Globus pallidus (tissue), 1 donor: ENCODE measurements around the gene ZBTB24.
A peak's percentile ranks its signal among the peaks of the same experiment; 100 is the strongest.
"Not testable (repeated sequence)": the region's sequence is repeated elsewhere in the genome, so short reads cannot be mapped to it uniquely, and the experiment has no call there.

ENCODE experiments used
- DNase-seq: peaks from one replicate; pipeline ENCODE4 v3.0.0-alpha.2; 2015; ENCODE audit warnings: low spot score

ZBTB24 gene

DNA sequence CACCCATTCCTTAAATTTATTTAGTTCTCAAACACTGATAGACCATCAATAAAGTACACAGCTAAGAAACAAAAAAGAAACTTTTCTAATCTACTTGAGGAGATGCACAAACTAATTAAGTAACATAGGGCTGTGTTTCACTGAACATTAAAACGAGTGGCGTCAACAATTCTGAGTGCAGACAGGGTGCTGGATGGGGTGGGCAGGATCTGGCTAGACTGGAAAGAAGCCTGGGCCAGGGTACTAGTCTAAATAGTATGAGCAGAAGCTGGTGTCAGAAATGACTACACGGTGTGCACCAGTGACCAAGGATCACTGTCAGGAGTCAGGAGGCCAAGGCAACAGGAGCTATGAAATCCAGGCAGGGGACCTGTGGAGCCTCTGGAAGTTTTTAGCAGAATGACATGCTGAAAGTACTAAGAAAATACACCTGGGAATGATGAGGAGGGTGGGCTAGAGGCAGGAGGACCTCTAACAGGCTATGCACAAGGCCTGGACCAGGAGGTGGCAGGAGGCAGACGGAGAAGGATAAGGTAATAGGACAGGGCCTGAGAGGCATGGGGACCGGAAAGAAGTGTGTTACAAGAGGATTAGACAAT is 13.3 kb downstream of the ZBTB24 start:
- DNase-seq, result no peak

DNA sequence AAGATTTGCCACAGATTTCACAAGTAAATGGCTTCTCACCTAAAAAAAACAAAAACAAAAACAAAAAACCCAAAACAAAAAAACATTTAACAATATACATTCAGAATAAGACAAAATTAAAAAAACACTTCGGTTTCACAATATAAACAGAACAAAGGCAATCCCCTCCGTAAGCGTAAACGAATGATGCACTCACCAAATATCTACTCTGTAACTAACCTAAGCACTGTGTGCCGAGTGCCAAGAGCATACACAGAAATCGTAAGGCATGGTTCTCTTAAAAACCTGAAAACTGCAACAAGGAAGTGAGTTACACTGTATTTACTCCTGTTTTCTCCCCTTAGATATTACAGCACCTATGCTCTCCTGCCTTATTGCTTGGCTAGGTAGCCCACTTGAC is 15.3 kb downstream of the ZBTB24 start:
- DNase-seq, result no peak

DNA sequence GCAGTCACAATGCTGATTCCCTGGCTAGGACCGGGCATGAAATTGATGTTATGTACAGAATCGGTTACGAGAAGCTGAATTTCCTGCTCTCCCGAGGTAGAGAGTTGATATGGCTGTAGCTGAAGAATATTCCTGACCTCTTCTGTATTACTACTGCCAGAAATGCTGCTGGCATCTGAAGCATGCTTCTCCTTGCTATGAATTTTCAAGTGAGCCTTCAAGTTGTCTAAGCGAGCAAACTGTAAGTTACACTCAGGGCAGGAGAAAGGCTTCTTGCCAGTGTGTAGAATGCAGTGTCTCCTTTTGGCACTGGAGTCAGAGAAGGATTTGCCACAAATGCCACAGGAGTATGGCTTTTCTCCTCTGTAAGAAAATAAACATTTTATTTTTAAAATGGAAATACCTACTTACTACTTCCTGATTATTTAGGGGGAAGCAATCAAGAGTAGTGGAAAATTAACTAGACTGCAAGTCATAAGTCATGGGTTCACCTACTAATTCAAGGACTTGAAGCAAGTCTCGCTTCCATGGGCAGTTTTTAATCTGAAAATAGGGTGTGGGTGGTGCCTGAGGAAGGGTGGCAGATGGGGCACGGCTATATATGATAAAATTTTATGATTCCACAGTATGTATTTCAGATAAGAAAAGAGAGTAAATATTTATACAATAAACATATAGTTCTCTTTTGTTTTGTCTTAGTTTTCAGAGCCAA is 16.7 kb downstream of the ZBTB24 start:
- DNase-seq, result no peak

DNA sequence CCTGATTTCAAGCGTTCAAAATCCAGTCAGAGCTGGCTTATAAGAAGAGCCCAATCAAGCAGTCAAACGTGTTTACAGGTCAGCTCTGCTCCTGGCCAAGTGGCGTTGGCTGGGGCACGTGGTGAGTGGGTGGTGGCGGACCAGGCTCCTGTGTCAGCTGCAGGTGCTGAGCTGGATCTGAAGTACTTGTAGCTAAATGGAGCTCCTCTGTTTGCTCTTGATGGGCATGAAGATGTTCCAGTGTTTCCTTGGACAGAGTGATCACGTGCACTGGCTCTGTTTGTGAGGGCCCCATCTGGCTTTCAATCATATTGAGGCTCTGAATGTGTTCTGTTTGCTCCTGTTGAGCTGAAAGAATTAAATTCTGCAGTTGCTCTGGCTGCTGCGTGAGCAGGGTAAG is 17.2 kb downstream of the ZBTB24 start:
- DNase-seq, result peak; percentile 83

DNA sequence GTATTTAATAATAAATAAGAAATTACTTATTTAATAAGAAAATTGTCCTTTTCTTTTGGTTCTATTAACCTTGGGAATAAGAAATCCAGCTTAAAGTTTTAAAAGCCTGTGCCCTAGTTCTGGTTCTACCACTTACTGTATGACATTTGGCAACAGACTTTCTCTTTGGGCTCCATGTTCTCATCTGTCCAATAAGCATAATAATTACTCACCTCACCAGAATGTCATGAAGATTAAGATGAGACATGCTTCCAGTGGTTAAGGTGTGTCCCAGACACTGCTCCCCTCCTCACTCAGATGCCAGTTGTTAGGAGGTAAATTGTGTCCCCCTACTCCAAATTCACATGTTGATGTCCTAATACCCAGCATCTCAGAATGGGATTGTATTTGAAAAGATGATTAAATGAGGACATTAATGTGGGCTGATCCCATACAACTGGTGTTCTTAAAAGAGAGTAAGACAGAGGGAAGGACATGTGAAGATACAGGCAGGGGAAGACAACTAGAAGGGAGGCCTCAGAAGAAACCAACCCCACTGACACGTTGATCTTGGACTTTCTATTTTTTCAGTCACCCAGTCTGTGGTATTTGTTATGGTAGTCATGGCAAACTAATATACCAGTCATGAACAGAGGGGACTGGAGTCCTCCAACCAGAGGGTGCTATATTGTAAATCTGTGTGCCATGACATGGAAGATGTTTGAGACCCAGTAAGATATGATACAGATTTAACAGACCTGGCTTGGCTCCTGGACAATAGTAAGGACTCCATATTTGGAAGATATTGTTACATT is 21.1 kb downstream of the ZBTB24 start:
- DNase-seq, result no peak

DNA sequence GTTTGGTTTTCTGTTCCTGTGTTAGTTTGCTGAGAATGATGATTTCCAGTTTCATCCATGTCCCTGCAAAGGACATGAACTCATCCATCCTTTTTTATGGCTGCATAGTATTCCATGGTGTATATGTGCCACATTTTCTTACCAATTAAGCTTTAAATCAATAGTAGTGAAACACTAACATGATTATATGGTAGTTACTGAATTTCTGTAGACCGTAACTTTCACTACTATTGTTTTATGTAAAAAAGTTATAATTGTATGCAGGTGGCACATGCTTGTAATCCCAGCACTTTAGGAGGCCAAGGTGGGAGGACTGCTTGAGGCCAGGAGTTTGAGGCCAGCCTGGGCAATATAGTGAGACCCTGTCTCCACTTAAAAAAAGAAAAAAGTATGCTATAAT is 21.8 kb downstream of the ZBTB24 start:
- DNase-seq, result not testable (repeated sequence)

DNA sequence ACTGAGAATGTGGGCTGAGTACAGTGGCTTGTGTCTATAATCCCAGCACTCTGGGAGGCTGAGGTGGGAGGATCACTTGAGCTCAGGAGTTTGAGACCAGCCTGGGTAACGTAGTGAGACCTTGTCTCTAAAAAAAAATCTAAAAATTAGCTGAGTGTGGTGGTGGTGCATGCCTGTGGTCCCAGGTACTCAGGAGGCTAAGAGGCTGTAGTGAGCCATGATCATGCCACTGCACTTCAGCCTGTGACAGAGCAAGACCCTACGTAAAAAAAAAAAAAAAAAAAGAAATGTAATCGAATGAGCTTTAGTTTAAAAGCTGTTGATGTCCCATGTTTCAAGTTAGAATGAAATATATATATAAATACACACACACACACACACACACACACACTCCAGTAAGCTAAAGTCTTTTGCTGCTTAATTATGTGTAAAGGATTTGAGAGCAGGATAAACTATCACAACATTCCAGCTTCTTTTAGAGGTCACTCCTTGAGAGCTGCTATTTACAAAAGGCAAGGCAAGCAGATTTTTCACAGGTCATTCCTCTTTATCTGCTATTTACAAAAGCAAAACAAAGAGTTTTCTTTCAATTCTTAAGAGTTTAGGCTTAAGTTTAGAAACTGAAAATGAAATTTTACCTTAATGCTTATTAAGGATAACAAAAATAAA is 22.7 kb downstream of the ZBTB24 start:
- DNase-seq, result no peak

DNA sequence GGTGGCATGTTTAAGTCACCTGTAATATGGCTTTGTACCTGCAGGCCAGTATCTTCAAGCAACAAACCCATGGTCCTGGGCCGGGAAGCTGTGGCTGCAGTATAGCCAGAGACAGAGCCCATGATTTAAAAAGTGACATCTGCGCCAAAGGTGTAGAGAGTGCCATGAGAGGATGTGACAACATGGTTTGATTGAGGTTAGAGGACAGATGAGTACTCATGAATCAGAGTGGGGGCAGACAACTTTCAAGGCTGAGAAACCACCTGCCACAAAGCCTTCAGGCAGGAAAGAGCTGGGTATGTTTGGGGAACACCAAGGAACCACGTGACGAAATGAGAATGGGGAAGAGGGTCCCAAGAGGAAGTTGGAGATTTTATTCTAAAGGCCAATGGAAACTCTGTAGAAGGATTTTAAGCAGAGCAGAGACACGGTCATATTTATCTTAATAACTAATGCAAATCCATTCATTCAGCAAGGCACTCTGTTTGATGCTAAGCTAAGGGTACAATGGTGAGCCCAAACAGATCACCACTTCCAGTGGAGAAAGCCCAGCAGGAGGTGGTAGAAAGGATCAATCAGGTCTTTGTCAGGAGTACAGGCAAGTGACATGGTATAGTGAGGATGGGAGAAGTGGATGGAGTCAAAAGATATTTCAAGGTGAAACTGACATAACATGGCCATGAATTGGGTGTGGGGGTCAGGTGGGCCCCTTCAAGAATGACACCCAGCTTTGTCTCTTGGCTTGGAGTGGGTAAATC is 24.1 kb downstream of the ZBTB24 start:
- peak; percentile 41 for DNase-seq

DNA sequence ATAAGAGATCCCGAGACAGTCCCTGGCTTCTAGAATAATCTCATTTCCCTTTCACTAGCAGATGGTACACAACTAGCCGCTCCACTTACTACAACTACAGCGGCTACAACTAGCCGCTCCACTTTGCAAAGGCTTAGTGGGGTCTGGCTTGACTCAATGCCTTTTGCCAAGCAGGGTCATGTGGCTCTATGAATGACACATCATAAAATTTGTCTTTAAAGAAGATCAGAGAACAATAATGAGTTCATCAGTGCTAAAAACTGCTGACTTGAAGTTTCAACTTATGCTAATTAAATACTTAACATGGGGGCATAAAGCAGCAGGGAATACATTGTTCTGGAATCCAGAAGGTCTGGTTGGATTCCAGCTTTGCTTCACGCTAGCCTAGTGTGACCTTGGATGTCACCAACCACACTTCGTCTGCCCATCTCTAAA is 25.4 kb downstream of the ZBTB24 start:
- no peak for DNase-seq

DNA sequence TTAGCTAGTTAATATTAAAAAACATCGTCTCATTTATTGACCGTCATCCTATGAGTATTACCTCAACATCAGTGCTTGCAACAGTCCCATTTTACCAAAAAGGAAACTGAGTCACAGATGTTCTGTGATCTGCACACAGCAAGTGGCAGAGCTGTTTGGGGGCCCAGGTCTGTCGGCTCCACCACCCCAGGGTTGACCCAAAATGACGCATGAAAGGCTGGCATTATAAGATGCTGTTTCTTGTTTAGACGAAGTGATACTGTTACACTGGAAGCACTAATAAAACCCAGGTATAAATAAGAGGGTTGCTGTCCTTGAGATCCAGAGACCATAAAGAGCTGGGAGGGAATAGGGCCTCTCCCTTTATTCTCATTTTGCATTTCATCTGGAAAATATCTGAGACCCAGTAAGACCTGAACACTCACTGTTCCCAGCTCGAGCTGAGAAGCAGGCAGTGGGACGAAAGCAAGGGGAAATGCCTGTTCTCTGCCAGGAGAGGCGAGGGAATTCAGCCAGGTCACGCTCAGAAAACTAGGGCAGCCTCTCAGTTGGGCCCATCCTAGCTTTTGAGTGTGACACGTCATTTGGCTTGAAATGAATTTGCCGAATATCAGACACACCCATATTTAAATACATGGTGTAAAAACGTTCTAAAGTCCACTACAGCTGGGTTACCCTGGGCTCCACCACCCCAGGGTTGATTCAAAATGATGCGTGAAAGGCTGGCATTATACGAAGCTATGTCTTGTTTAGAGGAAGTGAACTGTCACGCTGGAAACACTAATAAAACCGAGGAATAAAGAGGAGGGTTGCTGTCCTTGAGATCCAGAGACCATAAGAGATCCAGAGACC is 26.1 kb downstream of the ZBTB24 start:
- DNase-seq, result no peak

DNA sequence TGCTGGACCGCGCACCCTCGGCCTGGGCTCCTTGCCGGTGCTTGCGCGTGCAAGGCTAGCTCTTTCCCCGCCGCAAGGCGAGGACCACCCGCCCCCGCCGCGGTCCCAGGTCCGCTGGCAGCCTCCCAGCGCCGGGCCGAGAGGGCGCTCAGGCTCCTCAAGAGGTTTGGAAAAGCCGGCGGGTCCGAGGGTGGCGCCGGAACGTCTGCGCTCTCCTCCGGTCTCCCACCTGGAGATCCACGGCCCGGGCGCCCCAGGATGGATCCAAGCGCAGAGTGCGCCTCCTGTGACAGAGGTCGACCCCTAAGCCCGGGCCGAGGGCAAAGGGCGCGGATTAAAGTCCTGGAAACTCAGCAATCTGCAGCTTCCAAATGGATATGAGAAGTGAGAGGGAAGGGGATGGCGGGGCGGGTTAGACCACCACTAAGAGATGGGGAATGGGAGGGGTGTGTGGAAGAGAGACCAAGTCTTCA is 26.9 kb downstream of the ZBTB24 start:
- no peak for DNase-seq

DNA sequence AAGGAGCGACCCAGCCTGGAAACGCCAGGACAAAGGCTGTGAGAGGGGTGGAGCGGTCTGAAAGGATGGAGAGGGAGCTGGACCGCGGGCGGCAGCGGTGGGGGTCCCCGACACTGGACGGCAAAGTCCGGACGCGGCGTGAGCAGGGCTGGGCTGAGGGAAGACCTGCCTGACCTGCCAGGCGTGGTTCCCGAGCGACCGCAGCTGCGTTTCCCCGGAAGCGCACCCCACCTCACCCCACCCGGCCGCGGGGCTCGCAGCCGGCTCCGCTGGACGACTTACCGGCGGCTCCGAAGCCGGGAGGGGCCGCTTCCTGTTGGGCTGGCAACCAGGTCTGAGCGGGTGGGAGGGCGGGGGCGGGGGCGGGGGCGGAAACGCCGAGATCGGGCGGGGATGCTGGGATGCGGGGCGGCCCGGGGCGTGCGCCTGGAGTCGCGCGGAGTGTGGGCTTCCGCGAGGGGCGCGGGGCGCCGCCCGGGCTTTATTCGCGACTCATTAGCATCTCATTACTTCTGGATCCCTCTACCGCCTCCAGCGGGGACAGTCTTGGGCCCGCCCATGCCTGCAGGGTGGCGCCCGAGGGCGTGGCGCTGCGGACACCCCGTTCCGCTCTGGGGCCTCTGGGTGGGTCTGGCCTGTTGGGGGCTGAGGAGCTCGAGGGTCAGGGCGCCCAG is 27.4 kb downstream of the ZBTB24 start, which contains the start of gene MICAL1:
Gene MICAL1 (minus strand): TSS at position 336 of the 674 bp plus-strand sequence. CDS start 1,576 bp downstream, outside the sequence.
- peak; percentile 59 for DNase-seq

DNA sequence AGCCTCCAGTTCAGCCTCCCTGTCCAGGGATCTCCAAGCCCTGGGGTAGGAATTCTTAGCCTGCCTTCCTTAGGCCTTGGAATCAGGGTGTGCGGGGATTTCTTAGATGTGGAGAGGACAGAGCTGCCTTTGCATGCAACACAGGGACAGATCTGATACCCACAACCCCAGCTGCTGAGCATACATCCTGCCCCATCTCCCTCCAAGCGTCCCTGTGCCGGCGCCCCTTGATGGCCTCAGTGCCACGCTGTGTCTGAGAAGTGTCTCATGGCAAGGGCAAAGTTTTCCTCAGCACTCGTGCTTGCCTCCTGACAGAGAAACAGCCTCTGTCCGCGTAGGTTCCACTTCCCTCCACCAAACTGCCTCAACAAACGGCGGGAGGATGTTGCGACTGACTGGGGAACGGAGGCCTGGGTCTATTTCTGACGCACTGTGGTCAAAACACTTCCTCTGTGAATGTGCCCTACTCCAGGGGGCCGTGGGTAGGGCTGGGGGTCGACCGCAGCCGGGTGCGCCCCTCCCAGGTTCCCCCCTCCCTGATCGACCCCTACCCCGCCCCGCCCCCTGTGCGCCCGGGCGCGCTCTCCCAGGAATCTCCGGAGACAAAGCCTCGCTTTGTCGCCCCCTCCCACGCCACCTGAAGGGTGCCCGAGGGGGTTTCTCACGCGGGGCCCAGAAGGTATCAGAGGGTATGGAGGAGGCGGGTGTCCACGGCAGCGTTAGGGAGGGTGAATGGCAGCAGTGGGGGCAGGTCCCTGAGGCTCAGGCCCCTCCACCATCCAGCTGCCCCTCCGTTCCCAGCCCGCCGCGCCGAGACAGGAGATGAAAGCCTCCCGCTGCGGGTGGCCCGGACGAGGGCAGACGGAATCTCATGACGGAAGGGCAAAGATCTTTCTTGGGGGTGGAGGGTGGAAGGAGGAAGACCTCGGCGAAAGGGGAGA is 28.3 kb downstream of the ZBTB24 start:
- peak; percentile 66 for DNase-seq

DNA sequence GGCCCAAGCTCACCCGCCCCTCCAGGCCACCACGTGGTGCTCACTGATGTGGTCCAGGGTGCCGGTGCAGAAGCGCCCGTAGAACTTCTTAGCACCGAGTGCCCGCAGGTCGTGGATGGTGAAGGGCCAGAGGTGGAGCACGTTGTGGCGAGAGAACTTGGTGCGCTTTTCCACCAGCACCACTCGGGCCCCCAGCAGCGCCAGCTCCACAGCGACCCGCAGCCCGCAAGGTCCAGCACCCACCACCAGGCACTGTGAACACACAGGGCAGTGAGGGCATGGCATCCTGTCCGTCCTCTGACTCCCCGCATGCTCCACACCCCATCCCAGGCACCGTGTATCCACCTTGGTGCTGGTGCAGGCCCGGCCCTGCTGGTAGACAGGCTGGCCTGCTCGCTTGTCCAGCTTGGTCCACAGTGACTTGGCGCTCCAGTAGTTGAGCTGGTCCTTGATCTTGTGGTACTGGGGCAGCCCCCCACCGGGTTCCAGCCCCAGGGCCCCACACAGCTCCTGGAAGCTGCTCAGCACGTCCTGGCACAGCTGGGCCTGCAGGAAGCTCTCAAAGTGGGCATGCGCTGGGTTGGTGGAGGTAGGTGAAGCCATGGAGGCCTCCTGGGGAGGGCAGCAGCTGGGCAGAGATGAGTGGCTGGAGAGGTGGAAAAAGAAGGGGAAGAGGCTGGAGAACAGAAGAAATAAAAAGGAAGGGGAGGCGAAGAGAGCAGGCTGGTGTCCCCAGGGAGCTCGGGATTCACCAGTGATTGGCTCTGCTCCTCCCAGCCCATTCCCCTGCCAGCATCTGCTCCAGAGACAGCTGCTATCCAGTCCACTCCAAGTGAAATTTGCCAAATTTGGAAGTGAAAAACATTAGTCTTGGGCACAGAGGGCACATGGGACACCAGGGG is 29.2 kb downstream of the ZBTB24 start:
- DNase-seq, result no peak

DNA sequence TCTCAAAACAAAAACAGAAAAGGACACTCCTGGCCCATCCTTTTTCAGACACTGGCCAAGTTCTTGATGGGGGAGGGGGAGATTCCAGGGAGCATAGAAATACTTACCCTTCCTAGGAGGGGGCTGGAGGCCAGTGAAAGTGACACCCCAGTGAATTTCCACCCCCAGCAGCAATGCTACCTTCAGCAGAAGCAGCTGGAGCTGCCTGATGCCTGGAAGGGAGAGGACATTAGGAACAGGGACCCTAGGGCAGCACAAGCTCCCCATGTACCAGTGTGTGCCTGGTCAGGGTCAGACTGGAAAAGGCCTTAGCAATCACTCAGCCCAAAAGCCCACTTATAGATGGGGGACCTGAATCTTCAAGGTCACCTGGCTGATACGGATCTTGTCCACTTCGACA is 29.9 kb downstream of the ZBTB24 start:
- DNase-seq, result no peak

DNA sequence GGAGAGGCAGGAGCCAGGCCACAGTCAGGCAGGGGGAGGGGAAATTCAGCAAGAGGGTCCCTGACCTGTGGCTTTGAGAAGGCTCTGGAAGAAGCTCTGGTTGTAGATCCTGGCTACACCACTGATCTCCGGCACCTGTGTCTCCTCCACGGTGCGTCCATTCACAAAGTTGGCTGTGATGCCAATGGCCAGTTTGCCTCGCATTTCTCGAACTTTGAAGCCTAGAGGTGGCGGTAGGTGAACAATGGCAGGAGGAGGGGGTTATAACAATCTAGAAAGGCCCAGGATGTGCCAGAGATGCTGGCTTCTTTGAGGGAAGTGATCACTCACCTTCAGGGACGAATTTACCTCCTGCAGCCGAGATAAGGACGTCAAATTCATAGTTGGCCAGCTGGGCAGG is 30.8 kb downstream of the ZBTB24 start:
- no peak for DNase-seq

DNA sequence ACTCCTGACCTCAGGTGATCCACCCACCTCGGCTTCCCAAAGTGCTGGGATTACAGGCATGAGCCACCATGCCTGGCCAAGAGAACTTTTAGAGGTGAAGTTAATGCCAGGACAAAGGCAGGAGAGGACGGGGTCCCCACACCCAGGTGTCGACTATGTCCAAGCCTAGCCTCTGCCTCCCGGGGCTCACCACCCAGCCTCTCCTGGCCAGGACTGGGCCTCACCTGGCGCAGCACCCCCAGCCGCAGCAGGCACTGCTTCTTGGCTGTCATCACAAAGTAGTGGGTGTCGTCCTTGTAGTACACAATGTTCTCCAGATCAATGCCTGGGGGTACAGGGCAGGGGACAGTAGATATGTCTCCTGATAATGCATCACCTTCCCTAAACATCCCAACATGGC is 31.6 kb downstream of the ZBTB24 start:
- no peak for DNase-seq

DNA sequence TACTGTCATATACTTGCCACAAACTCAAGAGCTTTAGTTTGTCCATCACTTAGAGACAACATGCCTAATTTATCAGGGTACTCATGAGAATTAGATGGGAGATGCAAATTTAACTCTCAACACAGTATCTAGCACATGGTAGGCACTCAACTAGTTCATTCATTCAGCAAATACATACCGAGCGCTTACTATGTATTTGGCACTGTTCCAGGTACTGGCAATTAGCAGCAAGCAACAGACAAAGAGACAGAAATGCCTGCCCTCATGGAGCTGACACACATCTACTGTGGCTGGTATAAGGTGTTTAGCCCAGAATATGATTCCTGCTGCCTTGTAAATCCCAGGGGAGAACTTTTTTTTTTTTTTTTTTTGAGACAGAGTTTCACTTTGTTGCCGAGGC is 32.2 kb downstream of the ZBTB24 start:
- DNase-seq, result no peak
